Suprapubic skin (tissue), 4 donors: Measurements from ENCODE around the gene ZNF492. TPM values are rescaled to one million over a fixed set of nuclear protein-coding genes. Genes with fewer than 3 reads are reported as not detected.

Source experiments
- DNase-seq, 2 donors: peaks; one replicate each; pipeline ENCODE4 v3.0.0-alpha.2; 2019; ENCODE audit warnings: low spot score in 2 of 2
- H3K27ac ChIP-seq: fragments of 200-600 bp; sonication (generic); one replicate; pipeline ENCODE4 v1.5.1; 2019
- H3K27me3 ChIP-seq: fragments of 200-600 bp; sonication (generic); one replicate; pipeline ENCODE4 v1.5.1; 2019
- H3K36me3 ChIP-seq: fragments of 200-600 bp; sonication (generic); one replicate; pipeline ENCODE4 v1.5.1; 2019
- H3K4me1 ChIP-seq: fragments of 200-600 bp; sonication (generic); one replicate; pipeline ENCODE4 v1.5.1; 2019
- H3K4me3 ChIP-seq: fragments of 200-600 bp; sonication (generic); one replicate; pipeline ENCODE4 v1.5.1; 2019; ENCODE audit warnings: mild to moderate bottlenecking
- H3K9me3 ChIP-seq: fragments of 200-600 bp; sonication (generic); one replicate; pipeline ENCODE4 v1.5.1; 2019
- CTCF ChIP-seq, 2 donors: fragments of 200-600 bp in 1 of 2; fragments of 450-650 bp in 1 of 2; sonication (generic) in 1 of 2; IDR thresholded peaks; one replicate each; pipeline ENCODE4 v1.5.1; 2016 to 2019; ENCODE audit warnings: antibody characterized with exemption in 2 of 2, mild to moderate bottlenecking in 1 of 2, moderate library complexity in 1 of 2
- EP300 ChIP-seq: sonication (generic); formaldehyde crosslinking; IDR thresholded peaks from one replicate; pipeline ENCODE4 v1.6.1; 2017; ENCODE audit warnings: antibody characterized with exemption
- POLR2A ChIP-seq, 2 donors: fragments of 450-650 bp; IDR thresholded peaks; one replicate each; pipeline ENCODE4 v1.6.1; 2017; ENCODE audit warnings: antibody characterized with exemption in 2 of 2, mild to moderate bottlenecking in 2 of 2, moderate library complexity in 2 of 2
- POLR2AphosphoS5 ChIP-seq, 3 donors: sonication (generic); formaldehyde crosslinking; IDR thresholded peaks; one replicate each; pipeline ENCODE4 v1.6.1; 2017; ENCODE audit warnings: antibody characterized with exemption in 3 of 3
- WGBS: methylation state at CpG from one replicate; pipeline ENCODE4 v1.1.5; 2018; 5-methylcytosine and 5-hydroxymethylcytosine counted together
- total RNA-seq, 4 donors: library from RNA; depleted of rRNA; stranded (reverse); fragments of >200 nt; gene quantifications; one replicate each; pipeline ENCODE4 v1.1.0, GENCODE V29; 2016

Gene ZNF492
- total RNA-seq, 4 donors from 2014 or later: 0.60 to 1.0 (median 0.76) TPM

- no peaks in the 10 kb centered on the region for H3K36me3 ChIP-seq
- DNase-seq: no peak
- 70% methylated on average over 2 of the region's 2 CpGs for WGBS
- H3K9me3 ChIP-seq: no peaks in the 10 kb centered on the region
- no peaks in the 10 kb centered on the region for H3K4me1 ChIP-seq
- H3K27ac ChIP-seq: no peak overlapping the region
- no peak for TF ChIP-seq POLR2AphosphoS5 (IDR thresholded peaks at IDR 0.05)
- TF ChIP-seq POLR2A (IDR thresholded peaks at IDR 0.05): no peak
- no peak for TF ChIP-seq CTCF (IDR thresholded peaks at IDR 0.05)
- no peak for TF ChIP-seq EP300
- H3K4me3 ChIP-seq: no peak overlapping the region
- H3K27me3 ChIP-seq: no peaks in the 10 kb centered on the region
Observed at GRCh38 chr19:22606212-22606553, 27.9 kb upstream of the ZNF492 start.

GRCh38 chr19:22606954-22607652, 27.0 kb upstream of the ZNF492 start:
- Histone ChIP-seq H3K4me3 (no peak overlapping the region), H3K4me1 (no peaks in the 10 kb centered on the region), H3K9me3 (no peaks in the 10 kb centered on the region), H3K27me3 (no peaks in the 10 kb centered on the region), H3K27ac (no peak overlapping the region), H3K36me3 (no peaks in the 10 kb centered on the region)
- DNase-seq: no peak
- 68% methylated on average over 6 of the region's 6 CpGs for WGBS
- no peak for TF ChIP-seq POLR2AphosphoS5 (IDR thresholded peaks at IDR 0.05)
- TF ChIP-seq CTCF (IDR thresholded peaks at IDR 0.05): no peak
- no peak for TF ChIP-seq POLR2A (IDR thresholded peaks at IDR 0.05)
- no peak for TF ChIP-seq EP300

- 76% methylated on average over 17 of the region's 18 CpGs for WGBS
- Histone ChIP-seq H3K27me3 (no peaks in the 10 kb centered on the region), H3K27ac (no peak overlapping the region), H3K36me3 (no peaks in the 10 kb centered on the region), H3K4me3 (no peak overlapping the region), H3K9me3 (no peaks in the 10 kb centered on the region), H3K4me1 (no peaks in the 10 kb centered on the region)
- no peak for DNase-seq
- TF ChIP-seq POLR2A (IDR thresholded peaks at IDR 0.05) (no peak), EP300 (no peak), CTCF (IDR thresholded peaks at IDR 0.05) (no peak), POLR2AphosphoS5 (IDR thresholded peaks at IDR 0.05) (no peak)
Observed at GRCh38 chr19:22607653-22608430, 26.3 kb upstream of the ZNF492 start.

GRCh38 chr19:22608441-22608840, 25.7 kb upstream of the ZNF492 start:
- WGBS: 82% methylated on average over 7 of the region's 7 CpGs

More at GRCh38 chr19:22608441-22608840, 25.7 kb upstream of the ZNF492 start:
- Histone ChIP-seq H3K4me1 (no peaks in the 10 kb centered on the region), H3K36me3 (no peaks in the 10 kb centered on the region), H3K4me3 (no peak overlapping the region), H3K27ac (no peak overlapping the region), H3K27me3 (no peaks in the 10 kb centered on the region), H3K9me3 (no peaks in the 10 kb centered on the region)
- TF ChIP-seq POLR2AphosphoS5 (IDR thresholded peaks at IDR 0.05): no peak
- no peak for TF ChIP-seq CTCF (IDR thresholded peaks at IDR 0.05)
- no peak for TF ChIP-seq EP300
- TF ChIP-seq POLR2A (IDR thresholded peaks at IDR 0.05): no peak
- DNase-seq: peak in 1 of 2 donors; percentile 38
